Measurements from ENCODE around the gene CCDC17. TPM values are rescaled to one million over a fixed set of nuclear protein-coding genes. Genes with fewer than 3 reads are reported as not detected.

Gene CCDC17
- total RNA-seq, 2 donors from 2014 or later: 2.5 to 5.1 TPM

DNA sequence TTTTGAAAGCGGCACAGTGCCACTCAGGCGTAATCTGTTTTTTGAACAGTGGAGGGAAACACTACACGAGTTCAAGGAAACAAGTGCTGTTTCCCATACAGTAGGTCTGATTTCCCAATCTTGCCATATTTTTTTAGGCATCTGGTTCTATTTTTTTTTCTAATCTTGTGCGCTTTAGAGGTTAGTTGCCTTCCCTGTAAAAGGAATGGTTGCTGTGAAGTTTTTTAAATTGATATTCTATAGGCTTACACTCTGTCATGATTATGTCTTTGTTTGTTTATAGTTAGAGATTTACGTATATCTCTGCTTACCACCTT, 38.8 kb downstream of the CCDC17 start:
- TF ChIP-seq, protein P1, sequence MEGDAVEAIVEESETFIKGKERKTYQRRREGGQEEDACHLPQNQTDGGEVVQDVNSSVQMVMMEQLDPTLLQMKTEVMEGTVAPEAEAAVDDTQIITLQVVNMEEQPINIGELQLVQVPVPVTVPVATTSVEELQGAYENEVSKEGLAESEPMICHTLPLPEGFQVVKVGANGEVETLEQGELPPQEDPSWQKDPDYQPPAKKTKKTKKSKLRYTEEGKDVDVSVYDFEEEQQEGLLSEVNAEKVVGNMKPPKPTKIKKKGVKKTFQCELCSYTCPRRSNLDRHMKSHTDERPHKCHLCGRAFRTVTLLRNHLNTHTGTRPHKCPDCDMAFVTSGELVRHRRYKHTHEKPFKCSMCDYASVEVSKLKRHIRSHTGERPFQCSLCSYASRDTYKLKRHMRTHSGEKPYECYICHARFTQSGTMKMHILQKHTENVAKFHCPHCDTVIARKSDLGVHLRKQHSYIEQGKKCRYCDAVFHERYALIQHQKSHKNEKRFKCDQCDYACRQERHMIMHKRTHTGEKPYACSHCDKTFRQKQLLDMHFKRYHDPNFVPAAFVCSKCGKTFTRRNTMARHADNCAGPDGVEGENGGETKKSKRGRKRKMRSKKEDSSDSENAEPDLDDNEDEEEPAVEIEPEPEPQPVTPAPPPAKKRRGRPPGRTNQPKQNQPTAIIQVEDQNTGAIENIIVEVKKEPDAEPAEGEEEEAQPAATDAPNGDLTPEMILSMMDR (conservative IDR thresholded peaks at IDR 0.05): no peak
- H3K4me3 Mint-ChIP-seq: peak overlapping the region; percentile 99
- peaks cover 23% of the 10 kb centered on the region for H3K36me3 ChIP-seq (ENCODE audit: control insufficient read depth, insufficient read depth, low read length)
- H3K27me3 ChIP-seq (ENCODE audit: control insufficient read depth, insufficient read depth, low read length, poor library complexity, severe bottlenecking): no peaks in the 10 kb centered on the region
- H3K9me3 ChIP-seq (ENCODE audit: control insufficient read depth, low read length): no peaks in the 10 kb centered on the region
- H3K4me1 ChIP-seq (ENCODE audit: control insufficient read depth, insufficient read depth, low read length): no peaks in the 10 kb centered on the region
- peaks cover 7% of the 10 kb centered on the region for H3K4me1 Mint-ChIP-seq
- H3K36me3 Mint-ChIP-seq (ENCODE audit: low read depth): peaks cover 18% of the 10 kb centered on the region
- no peaks in the 10 kb centered on the region for H3K27me3 Mint-ChIP-seq (ENCODE audit: insufficient read depth)
- H3K9ac ChIP-seq (ENCODE audit: extremely low read depth, low read length, poor library complexity, severe bottlenecking): peak overlapping the region; percentile 97
- H3K4me3 ChIP-seq (ENCODE audit: low read length): peak overlapping the region; percentile 89
- 0% methylated on average over 2 to 4 of the region's 5 CpGs for WGBS, 2 experiments (ENCODE audit: insufficient coverage in 1 of 2, insufficient read length in 1 of 2)
- H3K27ac Mint-ChIP-seq: peak overlapping the region; percentile 100
- peak overlapping the region; percentile 99 for H3K27ac ChIP-seq (ENCODE audit: low read depth, low read length)
- no peaks in the 10 kb centered on the region for H3K9me3 Mint-ChIP-seq
- no peak for DNase-seq

DNA sequence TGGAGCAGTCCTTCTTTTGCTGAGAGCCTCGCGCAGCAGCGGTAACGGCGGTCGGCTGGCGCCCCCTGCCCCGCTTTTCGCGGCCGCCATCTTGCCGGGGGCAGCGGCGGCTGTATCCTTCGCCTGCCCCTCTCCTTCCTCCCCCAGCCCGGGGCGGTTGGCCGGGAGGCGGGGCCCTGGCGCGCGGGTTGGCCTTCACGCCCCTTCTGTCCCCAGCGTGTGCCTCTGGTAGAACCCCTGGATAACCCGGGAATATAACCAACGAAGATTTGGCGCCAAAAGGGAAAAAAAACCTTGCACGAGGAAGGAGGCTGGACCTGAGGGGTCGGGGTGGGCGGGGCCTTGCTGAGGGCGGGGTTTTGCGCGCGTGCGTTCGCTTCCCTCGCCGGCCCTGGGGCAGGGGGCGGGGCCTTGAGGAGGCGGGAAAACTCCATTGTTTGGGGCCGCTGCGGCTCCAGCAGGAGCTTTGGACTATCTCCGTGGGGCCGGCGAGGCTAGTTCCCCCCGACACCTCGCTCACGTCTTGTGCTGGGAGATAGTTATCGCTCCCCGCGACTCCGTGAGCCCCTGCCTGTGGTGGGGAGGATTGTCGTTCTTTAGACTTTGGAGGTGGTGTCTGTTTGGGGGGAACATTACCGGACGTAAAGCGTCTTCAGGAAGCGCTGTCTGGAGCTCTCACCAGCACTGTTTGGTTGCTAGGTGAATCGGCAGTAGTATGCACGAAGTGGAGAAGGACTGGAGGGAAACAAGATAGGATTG, 39.3 kb downstream of the CCDC17 start:
- H3K9me3 ChIP-seq (ENCODE audit: control insufficient read depth, low read length): no peaks in the 10 kb centered on the region
- H3K36me3 Mint-ChIP-seq (ENCODE audit: low read depth): peaks cover 18% of the 10 kb centered on the region
- H3K4me1 Mint-ChIP-seq: peaks cover 7% of the 10 kb centered on the region
- peak; percentile 97 for DNase-seq
- H3K4me1 ChIP-seq (ENCODE audit: control insufficient read depth, insufficient read depth, low read length): no peaks in the 10 kb centered on the region
- peaks cover 18% of the 10 kb centered on the region for H3K36me3 ChIP-seq (ENCODE audit: control insufficient read depth, insufficient read depth, low read length)
- peak overlapping the region; percentile 100 for H3K27ac Mint-ChIP-seq
- peak overlapping the region; percentile 89 for H3K4me3 ChIP-seq (ENCODE audit: low read length)
- no peaks in the 10 kb centered on the region for H3K9me3 Mint-ChIP-seq
- H3K27ac ChIP-seq (ENCODE audit: low read depth, low read length): peak overlapping the region; percentile 99
- TF ChIP-seq, protein P1 (conservative IDR thresholded peaks at IDR 0.05): peak; percentile 47
- no peaks in the 10 kb centered on the region for H3K27me3 Mint-ChIP-seq (ENCODE audit: insufficient read depth)
- H3K27me3 ChIP-seq (ENCODE audit: control insufficient read depth, insufficient read depth, low read length, poor library complexity, severe bottlenecking): no peaks in the 10 kb centered on the region
- H3K4me3 Mint-ChIP-seq: peak overlapping the region; percentile 99
- WGBS, 2 experiments (ENCODE audit: insufficient coverage in 1 of 2, insufficient read length in 1 of 2): 0% methylated on average over 18 to 59 of the region's 59 CpGs
- H3K9ac ChIP-seq (ENCODE audit: extremely low read depth, low read length, poor library complexity, severe bottlenecking): peak overlapping the region; percentile 97

DNA sequence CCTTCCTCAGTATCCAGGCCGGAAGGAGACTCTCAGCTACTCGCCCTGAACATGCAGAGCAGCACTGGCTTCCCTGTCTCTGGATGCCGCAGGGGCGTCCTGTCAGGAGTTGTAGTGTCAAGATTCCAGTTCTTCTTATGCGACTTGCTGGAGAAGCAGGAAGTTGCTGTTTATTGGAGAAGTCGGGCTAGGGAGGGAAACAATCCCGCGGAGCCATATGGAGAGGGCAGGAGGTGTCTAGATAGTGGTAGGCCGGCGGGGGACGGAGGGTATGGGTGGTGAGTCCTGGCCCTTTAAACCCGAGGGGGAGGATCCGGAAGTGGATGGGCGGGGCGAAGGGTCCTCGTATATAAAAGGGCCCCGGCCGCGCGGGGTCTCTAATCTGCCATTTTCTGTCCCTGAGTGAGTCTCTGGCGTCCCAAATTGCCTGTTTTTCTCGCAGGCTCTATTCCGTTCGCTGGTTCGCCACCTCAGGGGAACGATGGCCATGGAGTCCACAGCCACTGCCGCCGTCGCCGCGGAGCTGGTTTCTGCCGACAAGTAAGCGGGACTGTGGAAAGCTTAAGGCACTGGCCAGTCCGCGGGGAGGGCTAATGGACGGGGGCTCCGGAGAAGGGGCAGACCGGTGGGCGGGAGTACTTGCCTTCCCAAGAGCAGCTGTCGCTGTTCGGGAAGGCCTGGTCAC, 40.0 kb downstream of the CCDC17 start, which contains the start of gene NASP:
Gene NASP (plus strand): TSS at position 376 of the 685 bp plus-strand sequence. CDS start 106 bp downstream, at position 482.
- Mint-ChIP-seq H3K36me3 (ENCODE audit: low read depth) (peaks cover 12% of the 10 kb centered on the region), H3K4me1 (peaks cover 7% of the 10 kb centered on the region), H3K4me3 (peak within 1 kb of the TSS; percentile 99), H3K9me3 (no peaks in the 10 kb centered on the region), H3K27ac (peak within 1 kb of the TSS; percentile 100), H3K27me3 (ENCODE audit: insufficient read depth) (no peaks in the 10 kb centered on the region)
- Histone ChIP-seq H3K27ac (ENCODE audit: low read depth, low read length) (peak within 1 kb of the TSS; percentile 99), H3K4me1 (ENCODE audit: control insufficient read depth, insufficient read depth, low read length) (no peaks in the 10 kb centered on the region), H3K9me3 (ENCODE audit: control insufficient read depth, low read length) (no peaks in the 10 kb centered on the region), H3K36me3 (ENCODE audit: control insufficient read depth, insufficient read depth, low read length) (peaks cover 13% of the 10 kb centered on the region), H3K4me3 (ENCODE audit: low read length) (peak within 1 kb of the TSS; percentile 89), H3K9ac (ENCODE audit: extremely low read depth, low read length, poor library complexity, severe bottlenecking) (peak within 1 kb of the TSS; percentile 97), H3K27me3 (ENCODE audit: control insufficient read depth, insufficient read depth, low read length, poor library complexity, severe bottlenecking) (no peaks in the 10 kb centered on the region)
- WGBS, 2 experiments (ENCODE audit: insufficient coverage in 1 of 2, insufficient read length in 1 of 2): 0 to 1% methylated on average over 15 to 41 of the region's 41 CpGs
- TF ChIP-seq, protein P1 (conservative IDR thresholded peaks at IDR 0.05): no peak
- DNase-seq: peak; percentile 96
